ENCODE measurements around the gene LAPTM5. TPM values are rescaled to one million over a fixed set of nuclear protein-coding genes. Genes with fewer than 3 reads are reported as not detected.

The LAPTM5 gene
- total and polyA plus RNA-seq, 2 donors (not counting 1 experiment from before 2014, with no cell fraction given) = 1,384 to 1,519 TPM

- intact Hi-C loops (cut with micrococcal nuclease) = no loop called here
- DNase-seq (peak; percentile 40), ATAC-seq (ENCODE audit: low read depth) (no peak)
- H3K27ac ChIP-seq (ENCODE audit: low read length in 2 of 2) = no peak overlapping the region
- POLR2A ChIA-PET = interaction anchor here (1.3 to 3.4 kb wide), 6 partner anchors 11 to 62 kb away, joined by 4 to 57 read pairs (median 22); partner anchors contain the start of gene LAPTM5
- peaks cover 55% of the 10 kb centered on the region for H3K4me1 Mint-ChIP-seq
- no peaks in the 10 kb centered on the region for H3K27me3 ChIP-seq (replicated peaks in 1 of 4; ENCODE audit: control extremely low read depth in 1 of 4, control insufficient read depth in 3 of 4, insufficient read depth in 4 of 4, low read length in 3 of 4)
- H3K27me3 Mint-ChIP-seq = no peaks in the 10 kb centered on the region
- no peak overlapping the region for H3K9ac ChIP-seq (ENCODE audit: low read length)
- CTCF ChIA-PET = interaction anchor here (0.9 to 38.6 kb wide), 15 partner anchors 11 to 210 kb away, joined by 3 to 769 read pairs (median 9); partner anchors contain the start of gene LAPTM5
- TF ChIP-seq EZH2 (IDR thresholded peaks at IDR 0.05; ENCODE audit: borderline replicate concordance, insufficient read depth, low read depth, low read length, poor library complexity, severe bottlenecking) (no peak), CTCF (IDR thresholded peaks at IDR 0.05) (no peak)
- H3K4me3 ChIP-seq (ENCODE audit: control extremely low read depth in 1 of 5, extremely low read depth in 1 of 5, insufficient read depth in 1 of 5, low read depth in 2 of 5, low read length in 4 of 5) = no peak overlapping the region
- peaks cover 23 to 62% of the 10 kb centered on the region in 2 donors for H3K4me1 ChIP-seq (ENCODE audit: control insufficient read depth in 2 of 2, insufficient read depth in 2 of 2, low read length in 2 of 2)
- peaks cover 65% of the 10 kb centered on the region for H3K79me2 ChIP-seq (ENCODE audit: control insufficient read depth, insufficient read depth, low read length)
- peak overlapping the region; percentile 100 for H3K4me2 ChIP-seq (replicated peaks; ENCODE audit: low read depth, low read length, poor library complexity, severe bottlenecking)
- H3K9me3 Mint-ChIP-seq (ENCODE audit: insufficient read depth) = no peaks in the 10 kb centered on the region
- H2AFZ ChIP-seq (ENCODE audit: insufficient read depth, low read depth, low read length, poor library complexity, severe bottlenecking) = no peak overlapping the region
- H3K4me3 Mint-ChIP-seq = peak overlapping the region; percentile 88
- peaks cover 0 to 39% of the 10 kb centered on the region in 2 experiments for H3K36me3 ChIP-seq (replicated peaks in 1 of 2; ENCODE audit: control extremely low read depth in 1 of 2, control insufficient read depth in 1 of 2, extremely low read depth in 1 of 2, insufficient read depth in 2 of 2, low read length in 1 of 2)
- H3K27ac Mint-ChIP-seq = peak overlapping the region; percentile 32
- H3K9me3 ChIP-seq (ENCODE audit: control extremely low read depth in 1 of 3, control insufficient read depth in 2 of 3, insufficient read depth in 1 of 3, low read length in 2 of 3) = peaks cover 0 to 7% (median 0%) of the 10 kb centered on the region in 3 donors
- peaks cover 44% of the 10 kb centered on the region for H4K20me1 ChIP-seq (ENCODE audit: control insufficient read depth, insufficient read depth, low read length, poor library complexity, severe bottlenecking)
- 72% methylated on average over 6 of the region's 16 CpGs for WGBS (ENCODE audit: insufficient coverage)
These were observed 37.0 kb downstream of the LAPTM5 start for GRCh38 chr1:30720271-30721223.

All from B cell (primary cell).